DOHH2 (cell line): ENCODE results near the gene JMJD8.

Source experiments
- EZH2phosphoT487 ChIP-seq: fragments of 200-600 bp; sonication (generic); IDR thresholded peaks from 2 replicates; pipeline ENCODE4 v1.6.1; 2017; ENCODE audit warnings: borderline replicate concordance, mild to moderate bottlenecking, antibody characterized with exemption, low read length, moderate library complexity, mixed read lengths
- TF ChIP-seq, protein P1 (sequence below): fragments of 200-600 bp; sonication (generic); IDR thresholded peaks from one replicate; pipeline ENCODE4 v1.5.1; 2014; ENCODE audit warnings: antibody characterized with exemption, mild to moderate bottlenecking, low read depth, low read length; ENCODE audit not compliant: poor library complexity, severe bottlenecking

DNA sequence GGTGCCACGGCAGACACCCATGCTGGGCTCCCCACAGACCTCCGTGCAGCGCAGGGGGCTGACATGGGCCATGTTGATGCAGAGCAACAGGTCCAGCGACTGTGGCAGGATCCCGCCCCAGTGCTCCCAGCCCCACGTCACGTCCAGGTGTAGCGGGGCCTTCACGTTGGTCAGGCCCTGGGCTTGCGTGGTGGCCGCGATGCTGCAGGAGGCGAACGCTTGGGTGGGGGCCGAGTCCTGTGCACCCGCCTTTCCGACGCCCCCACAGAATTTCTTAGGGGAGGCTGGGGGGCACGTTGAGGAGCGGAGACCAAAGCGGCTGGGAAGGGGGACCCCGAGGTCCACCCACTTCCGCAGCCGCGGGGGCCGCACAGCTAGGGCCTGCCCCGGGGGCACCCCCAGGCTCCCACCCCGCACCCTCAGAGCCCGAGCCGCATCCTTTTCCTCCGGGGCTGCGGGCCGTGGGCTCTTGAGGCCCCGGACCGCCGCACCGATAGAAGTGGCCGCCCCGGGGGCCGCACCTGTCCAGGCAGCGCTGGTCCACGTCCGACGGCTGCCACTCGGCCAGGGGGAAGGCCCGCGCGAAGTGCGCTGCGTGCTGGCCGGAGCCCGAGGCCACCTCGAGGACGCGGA, 48.4 kb downstream of the JMJD8 start:
- TF ChIP-seq, protein P1, sequence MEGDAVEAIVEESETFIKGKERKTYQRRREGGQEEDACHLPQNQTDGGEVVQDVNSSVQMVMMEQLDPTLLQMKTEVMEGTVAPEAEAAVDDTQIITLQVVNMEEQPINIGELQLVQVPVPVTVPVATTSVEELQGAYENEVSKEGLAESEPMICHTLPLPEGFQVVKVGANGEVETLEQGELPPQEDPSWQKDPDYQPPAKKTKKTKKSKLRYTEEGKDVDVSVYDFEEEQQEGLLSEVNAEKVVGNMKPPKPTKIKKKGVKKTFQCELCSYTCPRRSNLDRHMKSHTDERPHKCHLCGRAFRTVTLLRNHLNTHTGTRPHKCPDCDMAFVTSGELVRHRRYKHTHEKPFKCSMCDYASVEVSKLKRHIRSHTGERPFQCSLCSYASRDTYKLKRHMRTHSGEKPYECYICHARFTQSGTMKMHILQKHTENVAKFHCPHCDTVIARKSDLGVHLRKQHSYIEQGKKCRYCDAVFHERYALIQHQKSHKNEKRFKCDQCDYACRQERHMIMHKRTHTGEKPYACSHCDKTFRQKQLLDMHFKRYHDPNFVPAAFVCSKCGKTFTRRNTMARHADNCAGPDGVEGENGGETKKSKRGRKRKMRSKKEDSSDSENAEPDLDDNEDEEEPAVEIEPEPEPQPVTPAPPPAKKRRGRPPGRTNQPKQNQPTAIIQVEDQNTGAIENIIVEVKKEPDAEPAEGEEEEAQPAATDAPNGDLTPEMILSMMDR = no peak
- no peak for TF ChIP-seq EZH2phosphoT487
